ENCODE results near the gene DCC.

The DCC gene

DNA sequence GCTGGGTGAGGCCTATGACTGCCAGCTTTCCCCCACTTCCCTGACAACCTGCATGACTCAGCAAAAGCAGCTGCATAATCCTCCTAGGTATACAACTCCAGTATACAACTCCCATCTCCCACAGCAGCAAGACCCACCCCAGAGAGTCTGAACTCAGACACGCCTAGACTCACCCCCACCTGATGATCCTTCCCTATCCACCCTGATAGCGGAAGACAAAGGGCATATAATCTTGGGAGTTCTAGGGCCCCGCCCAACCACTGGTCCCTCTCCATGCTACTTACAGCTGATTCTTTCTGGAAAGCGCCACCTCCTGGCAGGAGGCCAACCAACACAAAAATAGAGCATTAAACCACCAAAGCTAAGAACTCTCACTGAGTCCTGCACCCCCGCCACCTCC is 296.5 kb downstream of the DCC start:
- TF ChIP-seq, protein P1, sequence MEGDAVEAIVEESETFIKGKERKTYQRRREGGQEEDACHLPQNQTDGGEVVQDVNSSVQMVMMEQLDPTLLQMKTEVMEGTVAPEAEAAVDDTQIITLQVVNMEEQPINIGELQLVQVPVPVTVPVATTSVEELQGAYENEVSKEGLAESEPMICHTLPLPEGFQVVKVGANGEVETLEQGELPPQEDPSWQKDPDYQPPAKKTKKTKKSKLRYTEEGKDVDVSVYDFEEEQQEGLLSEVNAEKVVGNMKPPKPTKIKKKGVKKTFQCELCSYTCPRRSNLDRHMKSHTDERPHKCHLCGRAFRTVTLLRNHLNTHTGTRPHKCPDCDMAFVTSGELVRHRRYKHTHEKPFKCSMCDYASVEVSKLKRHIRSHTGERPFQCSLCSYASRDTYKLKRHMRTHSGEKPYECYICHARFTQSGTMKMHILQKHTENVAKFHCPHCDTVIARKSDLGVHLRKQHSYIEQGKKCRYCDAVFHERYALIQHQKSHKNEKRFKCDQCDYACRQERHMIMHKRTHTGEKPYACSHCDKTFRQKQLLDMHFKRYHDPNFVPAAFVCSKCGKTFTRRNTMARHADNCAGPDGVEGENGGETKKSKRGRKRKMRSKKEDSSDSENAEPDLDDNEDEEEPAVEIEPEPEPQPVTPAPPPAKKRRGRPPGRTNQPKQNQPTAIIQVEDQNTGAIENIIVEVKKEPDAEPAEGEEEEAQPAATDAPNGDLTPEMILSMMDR (IDR thresholded peaks at IDR 0.05; ENCODE audit: insufficient read depth, low read depth, low read length, missing control alignments) = no peak

DNA sequence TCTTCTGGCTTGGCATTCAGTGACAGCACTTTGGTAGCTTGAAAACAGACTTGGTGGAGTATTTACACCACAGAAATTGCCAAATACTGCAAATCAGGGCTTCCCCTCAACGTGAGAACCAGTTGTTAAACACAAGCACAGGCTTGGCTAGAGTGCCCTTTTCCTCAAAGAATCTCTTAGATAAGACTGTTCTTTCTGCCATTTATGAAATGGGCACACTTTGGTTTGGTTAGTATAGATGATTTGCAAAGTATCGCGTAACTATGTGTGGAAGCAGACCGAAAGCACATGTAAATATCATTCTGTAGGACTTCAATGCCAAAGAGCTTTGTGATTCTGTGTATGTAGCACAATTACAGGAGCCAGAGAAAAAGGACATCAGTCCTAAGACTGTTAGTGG is 308.2 kb downstream of the DCC start:
- no peak for DNase-seq (ENCODE audit: low read depth)
- H3K4me3 ChIP-seq (ENCODE audit: low read length) = no peak overlapping the region
- TF ChIP-seq, protein P1 (IDR thresholded peaks at IDR 0.05; ENCODE audit: insufficient read depth, low read depth, low read length, missing control alignments) = no peak

More for the DNA sequence above, 296.5 kb downstream of the DCC start:
- no peak for DNase-seq (ENCODE audit: low read depth)
- no peak overlapping the region for H3K4me3 ChIP-seq (ENCODE audit: low read length)

DNA sequence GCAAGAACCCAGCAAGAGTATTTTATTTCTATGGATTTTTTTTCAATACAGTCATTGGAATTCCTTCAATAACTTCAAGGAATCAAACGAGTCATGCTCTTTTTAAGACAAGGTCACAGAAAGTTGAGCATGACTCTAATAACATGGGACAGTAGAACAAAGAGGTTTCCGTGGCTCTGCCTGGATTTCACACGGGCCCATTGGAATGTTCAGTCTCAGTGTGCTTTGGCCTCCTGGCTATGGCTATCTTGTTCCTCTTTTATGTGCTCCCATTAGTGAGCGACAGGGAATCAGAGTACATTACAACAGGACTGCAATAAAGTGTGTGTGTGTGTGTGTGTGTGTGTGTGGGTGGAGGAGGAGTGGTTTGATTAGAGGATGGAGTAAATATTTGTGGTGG is 312.4 kb downstream of the DCC start:
- TF ChIP-seq, protein P1 (IDR thresholded peaks at IDR 0.05; ENCODE audit: insufficient read depth, low read depth, low read length, missing control alignments) = no peak
- H3K4me3 ChIP-seq (ENCODE audit: low read length) = no peak overlapping the region
- DNase-seq (ENCODE audit: low read depth) = no peak

DNA sequence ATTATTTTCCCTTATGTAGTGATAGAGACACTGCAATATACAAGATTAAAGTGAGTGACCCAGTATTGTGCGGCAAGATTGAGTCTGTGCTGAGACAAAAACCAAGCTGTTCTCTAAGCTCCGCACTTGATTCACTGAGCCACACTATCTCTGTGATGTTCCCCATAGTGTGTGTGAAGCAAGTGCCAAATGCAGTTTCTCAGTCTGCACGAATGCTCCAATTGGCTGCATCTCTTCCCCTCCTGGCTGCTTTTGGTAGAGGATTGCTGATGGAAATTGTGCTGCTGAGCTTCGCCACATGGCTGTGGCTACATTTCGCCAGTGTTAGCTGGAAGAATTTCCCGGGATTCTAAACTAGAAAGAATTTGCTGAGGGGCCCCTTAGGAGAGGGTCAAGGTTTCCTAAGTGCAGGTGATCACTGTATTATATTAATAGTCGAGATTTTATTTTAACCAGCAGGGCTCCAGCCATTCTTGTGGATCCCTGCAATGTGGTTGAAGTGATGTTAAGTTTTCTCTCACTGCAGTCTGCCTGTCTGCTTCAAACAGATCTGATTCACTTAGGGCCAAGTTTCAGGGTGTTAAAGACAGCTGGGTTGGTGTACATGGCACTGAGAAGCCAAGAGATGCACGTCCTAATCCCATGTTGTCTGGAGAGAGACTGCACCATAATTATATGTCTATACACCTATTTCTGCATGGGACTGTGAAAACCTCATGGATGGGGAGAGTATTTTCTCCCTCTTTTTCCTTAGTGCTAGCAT is 317.2 kb downstream of the DCC start:
- H3K4me3 ChIP-seq (ENCODE audit: low read length) = no peak overlapping the region
- DNase-seq (ENCODE audit: low read depth) = no peak
- TF ChIP-seq, protein P1 (IDR thresholded peaks at IDR 0.05; ENCODE audit: insufficient read depth, low read depth, low read length, missing control alignments) = no peak

DNA sequence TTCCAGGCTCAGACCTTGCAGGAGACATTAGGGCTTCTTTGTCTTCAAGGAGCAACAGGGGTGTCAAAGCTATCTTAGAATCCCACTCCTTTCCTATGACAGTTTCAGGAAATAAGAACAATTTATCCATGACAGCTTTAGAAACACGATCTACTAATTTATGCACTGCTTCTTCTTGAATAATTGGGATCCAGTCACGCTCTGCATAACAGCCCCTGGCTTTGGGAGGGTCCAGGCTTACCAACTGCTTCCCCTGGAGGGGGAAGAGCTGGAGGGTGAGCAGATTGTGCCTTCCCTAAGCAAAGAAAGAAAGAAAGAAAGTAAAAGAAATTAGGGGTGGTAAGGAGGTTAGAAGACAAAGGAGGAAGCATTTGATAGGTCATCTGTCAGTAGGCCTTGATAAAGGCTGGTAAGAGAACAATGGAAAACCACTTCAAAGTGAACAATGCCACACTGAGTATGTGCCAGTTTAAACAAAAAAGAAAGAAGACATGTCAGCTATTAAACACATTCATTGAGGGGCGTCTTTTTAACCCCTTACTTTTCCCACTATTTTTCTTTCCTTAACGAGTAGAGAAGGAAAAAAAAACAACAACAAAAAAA is 327.6 kb downstream of the DCC start:
- DNase-seq (ENCODE audit: low read depth) = no peak
- TF ChIP-seq, protein P1 (IDR thresholded peaks at IDR 0.05; ENCODE audit: insufficient read depth, low read depth, low read length, missing control alignments) = no peak
- no peak overlapping the region for H3K4me3 ChIP-seq (ENCODE audit: low read length)

DNA sequence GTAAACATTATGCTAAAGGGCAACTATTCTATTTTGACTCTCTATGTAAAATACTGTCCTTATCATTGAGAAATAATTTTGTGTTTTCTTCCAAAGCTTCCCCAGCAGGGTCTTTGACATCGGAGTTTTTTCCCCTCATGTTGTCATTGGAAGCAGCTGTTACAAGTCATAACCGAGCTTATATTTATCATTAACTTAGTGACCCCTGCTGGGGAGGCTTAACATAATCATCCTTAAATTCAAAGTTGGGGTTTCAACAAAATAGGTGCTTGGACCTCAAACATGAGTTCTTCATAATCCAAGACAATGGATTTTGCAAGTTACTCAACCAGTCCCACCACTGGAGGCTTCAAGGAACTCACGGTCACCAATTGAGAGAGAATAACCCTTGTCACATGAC is 330.9 kb downstream of the DCC start:
- peak; percentile 7 for DNase-seq (ENCODE audit: low read depth)
- H3K4me3 ChIP-seq (ENCODE audit: low read length) = no peak overlapping the region
- TF ChIP-seq, protein P1 (IDR thresholded peaks at IDR 0.05; ENCODE audit: insufficient read depth, low read depth, low read length, missing control alignments) = peak; percentile 19
